K562 (cell line): ENCODE measurements around the gene PRKD2. TPM values are rescaled to one million over a fixed set of nuclear protein-coding genes. Genes with fewer than 3 reads are reported as not detected.
A peak's percentile ranks its signal among the peaks of the same experiment; 100 is the strongest.

Source experiments
- JUND ChIP-seq, 2 experiments: IDR thresholded peaks; 2 replicates in 1 of 2; 3 replicates in 1 of 2; pipeline ENCODE4 v1.6.1; 2011; ENCODE audit warnings: borderline replicate concordance in 2 of 2, low read depth in 2 of 2, low read length in 2 of 2, improper control_type of control experiment in 1 of 2, missing biosample characterization in 1 of 2, missing genetic modification characterization in 1 of 2, missing genetic modification reagents in 1 of 2
- PTRF ChIP-seq: fragments of 450-650 bp; IDR thresholded peaks from 2 replicates; pipeline ENCODE4 v1.6.1; 2016; ENCODE audit warnings: mild to moderate bottlenecking, missing genetic modification characterization, missing compliant biosample characterization
- SP1 ChIP-seq: sonication (generic); formaldehyde crosslinking; IDR thresholded peaks from 2 replicates; pipeline ENCODE4 v1.8.1; 2022; ENCODE audit warnings: mild to moderate bottlenecking, missing genetic modification reagents
- polyA plus RNA-seq, 8 experiments: library from polyadenylated mRNA; depleted of rRNA in 4 of 8; stranded (reverse) in 5 of 8; unstranded in 3 of 8; fragments of >200 nt; fragmentation: Nextera tagmentation in 2 of 8; fragmentation: Illumina TruSeq in 1 of 8; extraction: Ambion mirVana in 2 of 8; extraction: Trizol in 1 of 8; gene quantifications; 2 replicates each; pipeline versions ENCODE4 v1.2.1 to v1.2.3, GENCODE V29; 2011 to 2014; ENCODE audit warnings: inconsistent platforms in 1 of 8, missing spikeins in 1 of 8
- total RNA-seq, 7 experiments: library from RNA; depleted of rRNA in 6 of 7; stranded (reverse); fragments of >200 nt in 6 of 7; fragmentation: Illumina TruSeq in 2 of 7; extraction: Trizol in 2 of 7; gene quantifications; 2 replicates each; pipeline versions ENCODE4 v1.2.1 to v1.2.3, GENCODE V29; 2011 to 2021; ENCODE audit warnings: low replicate concordance in 1 of 7
- TF ChIP-seq, protein P1 (sequence below): fragments of 450-650 bp; IDR thresholded peaks from 2 replicates; pipeline ENCODE4 v1.6.1; 2016
- TF ChIP-seq, protein P2 (sequence below), 2 experiments: fragments of 450-650 bp in 1 of 2; sonication (generic) in 1 of 2; formaldehyde crosslinking in 1 of 2; IDR thresholded peaks; 2 replicates each; pipeline versions ENCODE4 v1.7.1 to v1.9.0; 2016 to 2022; ENCODE audit warnings: inconsistent platforms in 1 of 2, mild to moderate bottlenecking in 1 of 2, missing genetic modification reagents in 1 of 2
- TF ChIP-seq, protein P3 (sequence below): IDR thresholded peaks from 3 replicates; pipeline ENCODE4 v1.6.1; 2011; ENCODE audit warnings: borderline replicate concordance, mild to moderate bottlenecking, moderate library complexity; ENCODE audit not compliant: insufficient read length; ENCODE audit errors: extremely low read depth

The PRKD2 gene
- total and polyA plus RNA-seq, 9 of the 15 experiments (the other 6 are each of a cell fraction or from before 2014, with no cell fraction given) = 1.8 to 60.0 (median 15.0) TPM

DNA sequence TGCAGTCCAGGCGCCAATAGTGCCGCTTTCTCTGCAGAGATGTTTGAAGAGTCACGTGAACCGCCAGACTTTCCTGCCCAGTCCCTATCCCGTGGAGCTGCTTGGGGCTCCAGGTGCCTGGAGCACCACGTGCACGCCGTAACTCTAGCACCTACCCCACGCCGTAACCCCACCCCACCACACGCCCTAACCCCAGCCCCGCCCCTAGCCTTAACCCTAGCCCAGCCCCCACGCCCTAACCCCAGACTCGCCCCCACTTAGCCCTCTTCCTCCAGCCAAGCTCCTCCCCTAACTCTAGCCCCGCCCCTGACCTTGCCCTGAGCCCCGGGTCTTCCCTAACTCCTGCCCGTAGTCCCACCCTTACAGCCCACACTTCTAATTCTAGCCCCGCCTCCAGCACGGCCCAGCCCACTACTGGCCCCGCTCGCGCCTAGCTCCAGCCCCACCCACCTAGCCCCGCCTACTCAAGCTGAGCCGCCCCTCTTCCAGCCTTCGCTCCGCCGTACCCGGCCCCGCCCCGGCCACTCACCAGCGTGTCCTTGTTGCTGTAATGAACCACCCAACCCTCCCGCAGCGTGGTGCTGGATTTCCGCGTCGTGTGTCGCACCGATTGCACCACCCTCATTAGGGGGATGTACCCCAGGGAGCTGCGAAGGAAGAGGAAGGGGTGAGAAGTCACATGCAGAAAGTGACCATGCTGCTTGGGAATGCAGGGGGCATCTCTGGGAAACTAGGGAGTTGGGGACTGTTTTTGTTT, 19.5 kb downstream of the PRKD2 start (continued):
- TF ChIP-seq JUND (IDR thresholded peaks at IDR 0.05; ENCODE audit: borderline replicate concordance, low read depth, low read length) (peak; percentile 1; the same call in 1 of the 2 replicates), JUND (tag; IDR thresholded peaks at IDR 0.05; ENCODE audit: borderline replicate concordance, low read depth, low read length) (no peak), SP1 (CRISPR knock-in tag) (peak; percentile 66), PTRF (no peak)
- TF ChIP-seq, protein P1, sequence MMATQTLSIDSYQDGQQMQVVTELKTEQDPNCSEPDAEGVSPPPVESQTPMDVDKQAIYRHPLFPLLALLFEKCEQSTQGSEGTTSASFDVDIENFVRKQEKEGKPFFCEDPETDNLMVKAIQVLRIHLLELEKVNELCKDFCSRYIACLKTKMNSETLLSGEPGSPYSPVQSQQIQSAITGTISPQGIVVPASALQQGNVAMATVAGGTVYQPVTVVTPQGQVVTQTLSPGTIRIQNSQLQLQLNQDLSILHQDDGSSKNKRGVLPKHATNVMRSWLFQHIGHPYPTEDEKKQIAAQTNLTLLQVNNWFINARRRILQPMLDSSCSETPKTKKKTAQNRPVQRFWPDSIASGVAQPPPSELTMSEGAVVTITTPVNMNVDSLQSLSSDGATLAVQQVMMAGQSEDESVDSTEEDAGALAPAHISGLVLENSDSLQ = peak; percentile 40
- TF ChIP-seq, protein P2, sequence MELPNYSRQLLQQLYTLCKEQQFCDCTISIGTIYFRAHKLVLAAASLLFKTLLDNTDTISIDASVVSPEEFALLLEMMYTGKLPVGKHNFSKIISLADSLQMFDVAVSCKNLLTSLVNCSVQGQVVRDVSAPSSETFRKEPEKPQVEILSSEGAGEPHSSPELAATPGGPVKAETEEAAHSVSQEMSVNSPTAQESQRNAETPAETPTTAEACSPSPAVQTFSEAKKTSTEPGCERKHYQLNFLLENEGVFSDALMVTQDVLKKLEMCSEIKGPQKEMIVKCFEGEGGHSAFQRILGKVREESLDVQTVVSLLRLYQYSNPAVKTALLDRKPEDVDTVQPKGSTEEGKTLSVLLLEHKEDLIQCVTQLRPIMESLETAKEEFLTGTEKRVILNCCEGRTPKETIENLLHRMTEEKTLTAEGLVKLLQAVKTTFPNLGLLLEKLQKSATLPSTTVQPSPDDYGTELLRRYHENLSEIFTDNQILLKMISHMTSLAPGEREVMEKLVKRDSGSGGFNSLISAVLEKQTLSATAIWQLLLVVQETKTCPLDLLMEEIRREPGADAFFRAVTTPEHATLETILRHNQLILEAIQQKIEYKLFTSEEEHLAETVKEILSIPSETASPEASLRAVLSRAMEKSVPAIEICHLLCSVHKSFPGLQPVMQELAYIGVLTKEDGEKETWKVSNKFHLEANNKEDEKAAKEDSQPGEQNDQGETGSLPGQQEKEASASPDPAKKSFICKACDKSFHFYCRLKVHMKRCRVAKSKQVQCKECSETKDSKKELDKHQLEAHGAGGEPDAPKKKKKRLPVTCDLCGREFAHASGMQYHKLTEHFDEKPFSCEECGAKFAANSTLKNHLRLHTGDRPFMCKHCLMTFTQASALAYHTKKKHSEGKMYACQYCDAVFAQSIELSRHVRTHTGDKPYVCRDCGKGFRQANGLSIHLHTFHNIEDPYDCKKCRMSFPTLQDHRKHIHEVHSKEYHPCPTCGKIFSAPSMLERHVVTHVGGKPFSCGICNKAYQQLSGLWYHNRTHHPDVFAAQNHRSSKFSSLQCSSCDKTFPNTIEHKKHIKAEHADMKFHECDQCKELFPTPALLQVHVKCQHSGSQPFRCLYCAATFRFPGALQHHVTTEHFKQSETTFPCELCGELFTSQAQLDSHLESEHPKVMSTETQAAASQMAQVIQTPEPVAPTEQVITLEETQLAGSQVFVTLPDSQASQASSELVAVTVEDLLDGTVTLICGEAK (IDR thresholded peaks at IDR 0.05) = peak; percentile 49; the same call in 1 of the 2 replicates
- TF ChIP-seq, protein P2 (CRISPR knock-in tag; IDR thresholded peaks at IDR 0.05) = no peak
- TF ChIP-seq, protein P3, sequence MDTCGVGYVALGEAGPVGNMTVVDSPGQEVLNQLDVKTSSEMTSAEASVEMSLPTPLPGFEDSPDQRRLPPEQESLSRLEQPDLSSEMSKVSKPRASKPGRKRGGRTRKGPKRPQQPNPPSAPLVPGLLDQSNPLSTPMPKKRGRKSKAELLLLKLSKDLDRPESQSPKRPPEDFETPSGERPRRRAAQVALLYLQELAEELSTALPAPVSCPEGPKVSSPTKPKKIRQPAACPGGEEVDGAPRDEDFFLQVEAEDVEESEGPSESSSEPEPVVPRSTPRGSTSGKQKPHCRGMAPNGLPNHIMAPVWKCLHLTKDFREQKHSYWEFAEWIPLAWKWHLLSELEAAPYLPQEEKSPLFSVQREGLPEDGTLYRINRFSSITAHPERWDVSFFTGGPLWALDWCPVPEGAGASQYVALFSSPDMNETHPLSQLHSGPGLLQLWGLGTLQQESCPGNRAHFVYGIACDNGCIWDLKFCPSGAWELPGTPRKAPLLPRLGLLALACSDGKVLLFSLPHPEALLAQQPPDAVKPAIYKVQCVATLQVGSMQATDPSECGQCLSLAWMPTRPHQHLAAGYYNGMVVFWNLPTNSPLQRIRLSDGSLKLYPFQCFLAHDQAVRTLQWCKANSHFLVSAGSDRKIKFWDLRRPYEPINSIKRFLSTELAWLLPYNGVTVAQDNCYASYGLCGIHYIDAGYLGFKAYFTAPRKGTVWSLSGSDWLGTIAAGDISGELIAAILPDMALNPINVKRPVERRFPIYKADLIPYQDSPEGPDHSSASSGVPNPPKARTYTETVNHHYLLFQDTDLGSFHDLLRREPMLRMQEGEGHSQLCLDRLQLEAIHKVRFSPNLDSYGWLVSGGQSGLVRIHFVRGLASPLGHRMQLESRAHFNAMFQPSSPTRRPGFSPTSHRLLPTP = no peak
